Transverse colon (tissue), 4 donors: ENCODE measurements around the gene MPZL3. TPM values are rescaled to one million over a fixed set of nuclear protein-coding genes. Genes with fewer than 3 reads are reported as not detected.

Experiments used
- DNase-seq: peaks from one replicate; pipeline ENCODE4 v3.0.0-alpha.2; 2019
- H3K27ac ChIP-seq, 4 donors: fragments of 200-600 bp; sonication (generic); 2 replicates each; pipeline ENCODE4 v1.5.1; 2016 to 2018; ENCODE audit warnings: inconsistent platforms in 4 of 4
- H3K27me3 ChIP-seq: fragments of 200-600 bp; sonication (generic); 2 replicates; pipeline ENCODE4 v1.5.1; 2017; ENCODE audit warnings: inconsistent platforms
- H3K36me3 ChIP-seq, 4 donors: fragments of 200-600 bp; sonication (generic); 2 replicates each; pipeline ENCODE4 v1.5.1; 2017 to 2019; ENCODE audit warnings: inconsistent platforms in 4 of 4
- H3K4me1 ChIP-seq, 4 donors: fragments of 200-600 bp; sonication (generic); 2 replicates each; pipeline ENCODE4 v1.5.1; 2017 to 2020; ENCODE audit warnings: inconsistent platforms in 4 of 4
- H3K4me3 ChIP-seq, 4 donors: fragments of 200-600 bp; sonication (generic); 1 replicate in 1 of 4; 2 replicates in 3 of 4; pipeline versions ENCODE4 v1.5.1 to v1.6.1; 2017 to 2019; ENCODE audit warnings: inconsistent platforms in 4 of 4
- H3K9me3 ChIP-seq, 2 donors: fragments of 200-600 bp; sonication (generic); 2 replicates each; pipeline ENCODE4 v1.5.1; 2017 to 2019; ENCODE audit warnings: inconsistent platforms in 2 of 2
- CTCF ChIP-seq, 5 experiments: fragments of 200-600 bp in 3 of 5; fragments of 450-650 bp in 2 of 5; sonication (generic) in 3 of 5; IDR thresholded peaks; 1 replicate in 2 of 5; 2 replicates in 3 of 5; pipeline ENCODE4 v1.5.1; 2016 to 2017; ENCODE audit warnings: antibody characterized with exemption in 5 of 5, inconsistent platforms in 3 of 5, mild to moderate bottlenecking in 2 of 5, moderate library complexity in 1 of 5
- EP300 ChIP-seq: sonication (generic); formaldehyde crosslinking; IDR thresholded peaks from one replicate; pipeline ENCODE4 v1.6.1; 2017; ENCODE audit warnings: antibody characterized with exemption, low read depth
- POLR2A ChIP-seq: fragments of 450-650 bp; IDR thresholded peaks from one replicate; pipeline ENCODE4 v1.6.1; 2016; ENCODE audit warnings: antibody characterized with exemption, mild to moderate bottlenecking, moderate library complexity
- POLR2AphosphoS5 ChIP-seq, 3 donors: sonication (generic); formaldehyde crosslinking; IDR thresholded peaks; one replicate each; pipeline ENCODE4 v1.6.1; 2016; ENCODE audit warnings: antibody characterized with exemption in 3 of 3
- WGBS, 2 donors: methylation state at CpG; one replicate each; pipeline ENCODE4 v1.1.5; 2018; ENCODE audit warnings: low coverage in 1 of 2; 5-methylcytosine and 5-hydroxymethylcytosine counted together
- in situ Hi-C, 4 donors: fragments of 200-750 bp; cut with MboI; loops; one replicate each; pipeline versions ENCODE4 v1.15.0 to v1.15.1; 2017; ENCODE audit warnings: low sequenced_read_pairs in 3 of 4, low pct_ligation_motif_present in 1 of 4, low pct_unique_long_range_greater_than_20kb in 1 of 4
- intact Hi-C: fragments of 100-400 bp; cut with DNase I; formaldehyde crosslinking; loops from one replicate; pipeline ENCODE4 v1.15.1; 2023; ENCODE audit warnings: low total_unique reads
- total RNA-seq, 4 donors: library from RNA; depleted of rRNA; stranded (reverse); fragments of >200 nt; gene quantifications; one replicate each; pipeline ENCODE4 v1.1.0, GENCODE V29; 2016

The MPZL3 gene
- total RNA-seq, 4 donors from 2014 or later, result 2.4 to 15.2 (median 8.2) TPM

GRCh38 chr11:118231461-118231860 lies 20.7 kb downstream of the MPZL3 start:
- Histone ChIP-seq H3K36me3 (peaks cover 0 to 11% (median 2%) of the 10 kb centered on the region in 4 donors), H3K27ac (no peak overlapping the region), H3K27me3 (no peaks in the 10 kb centered on the region), H3K4me1 (peaks cover 0 to 6% (median 0%) of the 10 kb centered on the region in 4 donors), H3K9me3 (no peaks in the 10 kb centered on the region), H3K4me3 (no peak overlapping the region)
- in situ Hi-C loops (no loop called here), intact Hi-C loops (no loop called here)
- no peak for TF ChIP-seq CTCF (IDR thresholded peaks at IDR 0.05)
- TF ChIP-seq POLR2A, result no peak
- no peak for TF ChIP-seq POLR2AphosphoS5 (IDR thresholded peaks at IDR 0.05)
- TF ChIP-seq EP300, result no peak
- no peak for DNase-seq

- WGBS, 2 donors, result 83 to 91% methylated on average over 1 to 3 of the region's 3 CpGs
- intact Hi-C loops, result no loop called here
- H3K27ac ChIP-seq, result peak overlapping the region; percentile 2 to 45 (median 22)
- H3K4me1 ChIP-seq, result peaks cover 0 to 8% (median 0%) of the 10 kb centered on the region in 4 donors
- peaks cover 0 to 11% (median 2%) of the 10 kb centered on the region in 4 donors for H3K36me3 ChIP-seq
- no peak for TF ChIP-seq POLR2AphosphoS5 (IDR thresholded peaks at IDR 0.05)
- no peak for TF ChIP-seq EP300
- TF ChIP-seq POLR2A, result no peak
- no peak for TF ChIP-seq CTCF (IDR thresholded peaks at IDR 0.05)
- H3K4me3 ChIP-seq, result no peak overlapping the region
- in situ Hi-C loops, result no loop called here
- no peaks in the 10 kb centered on the region for H3K27me3 ChIP-seq
- DNase-seq, result no peak
- H3K9me3 ChIP-seq, result no peaks in the 10 kb centered on the region
Measured at GRCh38 chr11:118230088-118230487, 22.1 kb downstream of the MPZL3 start.

GRCh38 chr11:118229274-118229847 lies 22.8 kb downstream of the MPZL3 start:
- intact Hi-C loops, result no loop called here
- Histone ChIP-seq H3K4me1 (peaks cover 0 to 8% (median 0%) of the 10 kb centered on the region in 4 donors), H3K4me3 (no peak overlapping the region), H3K27me3 (no peaks in the 10 kb centered on the region), H3K9me3 (no peaks in the 10 kb centered on the region), H3K27ac (peak overlapping the region; percentile 20 to 45 (median 32)), H3K36me3 (peaks cover 0 to 11% (median 2%) of the 10 kb centered on the region in 4 donors)
- in situ Hi-C loops, result no loop called here
- WGBS, 2 donors, result 72 to 100% methylated on average over 1 to 5 of the region's 5 CpGs
- no peak for DNase-seq
- TF ChIP-seq POLR2AphosphoS5 (IDR thresholded peaks at IDR 0.05), result no peak
- TF ChIP-seq CTCF (IDR thresholded peaks at IDR 0.05), result no peak
- TF ChIP-seq POLR2A, result no peak
- TF ChIP-seq EP300, result no peak

- DNase-seq, result no peak
- Histone ChIP-seq H3K27me3 (peaks cover 3% of the 10 kb centered on the region), H3K27ac (peak overlapping the region; percentile 32 to 49 (median 38)), H3K36me3 (peaks cover 0 to 11% (median 2%) of the 10 kb centered on the region in 4 donors), H3K4me1 (peaks cover 0 to 8% (median 0%) of the 10 kb centered on the region in 4 donors), H3K9me3 (no peaks in the 10 kb centered on the region), H3K4me3 (no peak overlapping the region)
- 60 to 77% methylated on average over 8 of the region's 8 CpGs for WGBS, 2 donors
- in situ Hi-C loops (no loop called here), intact Hi-C loops (no loop called here)
- no peak for TF ChIP-seq POLR2AphosphoS5 (IDR thresholded peaks at IDR 0.05)
- no peak for TF ChIP-seq EP300
- no peak for TF ChIP-seq CTCF (IDR thresholded peaks at IDR 0.05)
- TF ChIP-seq POLR2A, result no peak
Measured at GRCh38 chr11:118227865-118228785, 24.0 kb downstream of the MPZL3 start.
